LoVo (cell line): ENCODE results near the gene SFXN4.
"Not testable (repeated sequence)": the region's sequence is repeated elsewhere in the genome, so short reads cannot be mapped to it uniquely, and the experiment has no call there.

ENCODE experiments used
- DNase-seq: peaks from one replicate; pipeline ENCODE4 v3.0.0-alpha.2; 2016; ENCODE audit warnings: low spot score

The SFXN4 gene

GRCh38 chr10:119190954-119191785 lies 25.7 kb upstream of the SFXN4 start:
- DNase-seq = no peak

GRCh38 chr10:119190353-119190752 lies 24.8 kb upstream of the SFXN4 start:
- peak; percentile 49 for DNase-seq

- no peak for DNase-seq
Measured at GRCh38 chr10:119189811-119190282, 24.3 kb upstream of the SFXN4 start.

GRCh38 chr10:119183664-119184412 lies 18.3 kb upstream of the SFXN4 start:
- no peak for DNase-seq

GRCh38 chr10:119180850-119181400 lies 15.4 kb upstream of the SFXN4 start:
- not testable (repeated sequence) for DNase-seq

- peak; percentile 92 for DNase-seq
Measured at GRCh38 chr10:119178372-119179119, 13.0 kb upstream of the SFXN4 start, which contains the start of gene PRDX3. PRDX3 (minus strand) TSS chr10:119178812; CDS start chr10:119178790, 22 bp downstream.

GRCh38 chr10:119177708-119178371 lies 12.3 kb upstream of the SFXN4 start:
- no peak for DNase-seq

- DNase-seq = no peak
Measured at GRCh38 chr10:119176166-119176565, 10.7 kb upstream of the SFXN4 start.

GRCh38 chr10:119174109-119174508 lies 8.6 kb upstream of the SFXN4 start:
- DNase-seq = no peak

- no peak for DNase-seq
Measured at GRCh38 chr10:119167041-119167440, 1.5 kb upstream of the SFXN4 start.

- no peak for DNase-seq
Measured at GRCh38 chr10:119166564-119166963, 1.1 kb upstream of the SFXN4 start.

- DNase-seq = no peak
Measured at GRCh38 chr10:119166118-119166500, 595 bp upstream of the SFXN4 start.

- no peak for DNase-seq
Measured at GRCh38 chr10:119162452-119163092, 2.9 kb downstream of the SFXN4 start.

- no peak for DNase-seq
Measured at GRCh38 chr10:119161680-119162451, 3.6 kb downstream of the SFXN4 start.

- no peak for DNase-seq
Measured at GRCh38 chr10:119159332-119159731, 6.2 kb downstream of the SFXN4 start.

GRCh38 chr10:119153661-119154060 lies 11.9 kb downstream of the SFXN4 start:
- DNase-seq = no peak

GRCh38 chr10:119153041-119153440 lies 12.5 kb downstream of the SFXN4 start:
- DNase-seq = no peak

- not testable (repeated sequence) for DNase-seq
Measured at GRCh38 chr10:119151601-119152000, 13.9 kb downstream of the SFXN4 start.

GRCh38 chr10:119149729-119150128 lies 15.8 kb downstream of the SFXN4 start:
- no peak for DNase-seq

- no peak for DNase-seq
Measured at GRCh38 chr10:119149157-119149556, 16.4 kb downstream of the SFXN4 start.
